ENCODE data around the gene HDAC4. TPM values are rescaled to one million over a fixed set of nuclear protein-coding genes. Genes with fewer than 3 reads are reported as not detected.

HDAC4 gene
- total and polyA plus RNA-seq, 10 of the 15 experiments (the other 5 are each of a cell fraction or from before 2014, with no cell fraction given), result 0.22 to 15.7 (median 4.8) TPM

DNA sequence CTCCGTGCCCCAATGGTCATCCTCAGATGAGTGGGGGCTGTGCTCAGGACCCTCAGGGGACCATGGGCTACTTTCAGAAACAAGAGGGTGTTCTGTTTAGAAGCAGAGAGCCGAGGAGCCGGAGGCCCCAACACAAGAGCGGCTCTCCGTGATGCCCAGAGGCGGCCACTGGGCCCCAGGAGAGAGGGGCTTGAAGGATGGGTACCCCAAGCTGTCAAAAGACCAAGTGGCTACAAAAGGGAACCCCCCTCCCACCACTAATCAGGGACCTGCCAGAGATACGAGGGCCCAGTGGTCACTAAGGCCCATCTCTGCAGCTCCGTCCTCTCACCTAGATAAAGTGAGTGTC, 93.6 kb downstream of the HDAC4 start (continued):
- no peak for TF ChIP-seq DPF2 (IDR thresholded peaks at IDR 0.05)
- TF ChIP-seq, protein P1, sequence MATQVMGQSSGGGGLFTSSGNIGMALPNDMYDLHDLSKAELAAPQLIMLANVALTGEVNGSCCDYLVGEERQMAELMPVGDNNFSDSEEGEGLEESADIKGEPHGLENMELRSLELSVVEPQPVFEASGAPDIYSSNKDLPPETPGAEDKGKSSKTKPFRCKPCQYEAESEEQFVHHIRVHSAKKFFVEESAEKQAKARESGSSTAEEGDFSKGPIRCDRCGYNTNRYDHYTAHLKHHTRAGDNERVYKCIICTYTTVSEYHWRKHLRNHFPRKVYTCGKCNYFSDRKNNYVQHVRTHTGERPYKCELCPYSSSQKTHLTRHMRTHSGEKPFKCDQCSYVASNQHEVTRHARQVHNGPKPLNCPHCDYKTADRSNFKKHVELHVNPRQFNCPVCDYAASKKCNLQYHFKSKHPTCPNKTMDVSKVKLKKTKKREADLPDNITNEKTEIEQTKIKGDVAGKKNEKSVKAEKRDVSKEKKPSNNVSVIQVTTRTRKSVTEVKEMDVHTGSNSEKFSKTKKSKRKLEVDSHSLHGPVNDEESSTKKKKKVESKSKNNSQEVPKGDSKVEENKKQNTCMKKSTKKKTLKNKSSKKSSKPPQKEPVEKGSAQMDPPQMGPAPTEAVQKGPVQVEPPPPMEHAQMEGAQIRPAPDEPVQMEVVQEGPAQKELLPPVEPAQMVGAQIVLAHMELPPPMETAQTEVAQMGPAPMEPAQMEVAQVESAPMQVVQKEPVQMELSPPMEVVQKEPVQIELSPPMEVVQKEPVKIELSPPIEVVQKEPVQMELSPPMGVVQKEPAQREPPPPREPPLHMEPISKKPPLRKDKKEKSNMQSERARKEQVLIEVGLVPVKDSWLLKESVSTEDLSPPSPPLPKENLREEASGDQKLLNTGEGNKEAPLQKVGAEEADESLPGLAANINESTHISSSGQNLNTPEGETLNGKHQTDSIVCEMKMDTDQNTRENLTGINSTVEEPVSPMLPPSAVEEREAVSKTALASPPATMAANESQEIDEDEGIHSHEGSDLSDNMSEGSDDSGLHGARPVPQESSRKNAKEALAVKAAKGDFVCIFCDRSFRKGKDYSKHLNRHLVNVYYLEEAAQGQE (IDR thresholded peaks at IDR 0.05; ENCODE audit: low read depth, low read length), result no peak

DNA sequence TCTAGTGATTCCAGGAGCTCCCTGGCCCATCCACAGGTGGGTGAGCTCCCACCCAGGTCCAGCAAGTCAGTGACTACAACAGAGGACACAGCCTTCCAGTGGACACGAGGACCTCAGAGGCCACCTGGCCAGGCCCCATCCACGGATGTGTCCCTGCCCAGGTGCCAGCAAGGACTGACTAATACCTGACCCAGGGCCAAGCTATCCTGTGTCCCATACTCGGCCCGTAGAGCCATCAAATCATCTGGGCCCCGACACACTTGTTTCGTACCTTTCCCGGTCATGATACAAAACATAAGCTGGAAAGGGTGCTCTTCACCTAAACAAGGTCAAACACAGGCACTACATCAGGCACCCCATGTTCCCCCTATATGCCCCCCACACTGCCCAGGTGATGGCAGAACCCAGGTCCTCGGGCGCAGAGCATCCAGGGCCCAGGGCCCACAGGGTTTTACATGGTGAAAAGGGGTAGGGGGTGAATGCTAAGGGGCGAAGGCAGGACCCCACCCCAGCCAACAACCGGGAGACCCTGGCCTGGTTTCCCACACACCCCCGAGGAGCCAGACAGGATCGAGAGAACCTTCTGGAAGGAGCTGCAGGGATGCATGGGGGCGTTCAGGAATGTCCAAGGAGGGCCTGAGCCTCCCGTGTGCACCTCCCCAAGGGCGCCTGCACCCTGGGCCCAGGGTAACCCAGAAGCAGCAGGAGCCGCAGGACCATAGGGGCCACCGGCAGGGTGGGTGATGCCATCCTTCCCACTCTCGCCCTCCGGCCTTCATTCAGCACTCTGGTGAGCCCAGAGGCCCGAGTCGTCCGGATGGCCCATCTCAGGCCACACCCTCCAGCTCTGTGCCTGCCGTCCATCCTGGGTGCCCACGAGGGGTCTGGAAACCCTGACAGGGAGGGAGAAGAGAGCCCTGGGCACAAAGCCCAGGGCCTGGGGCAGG, 94.3 kb downstream of the HDAC4 start:
- H3K36me3 ChIP-seq (ENCODE audit: control insufficient read depth in 2 of 2, insufficient read depth in 2 of 2, low read length in 1 of 2), result no peaks in the 10 kb centered on the region; a peak in 2 of 4 replicates
- H2AFZ ChIP-seq (ENCODE audit: control insufficient read depth, low read depth, low read length), result no peak overlapping the region
- no peak overlapping the region for H3K9ac ChIP-seq (ENCODE audit: control insufficient read depth, insufficient read depth, low read length)
- ChIA-PET CTCF (no interaction called here), SMC1A (ENCODE audit: uncharacterized antibody, unreplicated experiment) (interaction anchor here (0.6 kb wide), 1 partner anchor 481 kb away, joined by 3 read pairs; no protein-coding TSS in a partner anchor), POLR2A (no interaction called here), RAD21 (ENCODE audit: unreplicated experiment) (no interaction called here)
- no peak overlapping the region for H3K4me3 ChIP-seq
- H3K79me2 ChIP-seq (ENCODE audit: control insufficient read depth, insufficient read depth, low read length), result no peaks in the 10 kb centered on the region
- H4K20me1 ChIP-seq (ENCODE audit: control insufficient read depth, insufficient read depth), result no peaks in the 10 kb centered on the region; the same call in 1 of the 2 replicates
- peaks cover 22% of the 10 kb centered on the region for H3K4me1 ChIP-seq (ENCODE audit: control insufficient read depth, insufficient read depth, low read length)
- BruUV-seq (replicated peaks), result no TSS peak
- no peaks in the 10 kb centered on the region for H3K27me3 ChIP-seq (replicated peaks in 1 of 2; ENCODE audit: control insufficient read depth in 2 of 2, insufficient read depth in 2 of 2, low read length in 1 of 2)
- no peak overlapping the region for H3K27ac ChIP-seq (ENCODE audit: control insufficient read depth, insufficient read depth)
- FAIRE-seq (no peak), DNase-seq (ENCODE audit: low read depth, low spot score) (no peak), ATAC-seq (no peak)
- WGBS (ENCODE audit: insufficient coverage, insufficient replicate concordance, low lambda C conversion rate, missing lambda C conversion rate), result 76% methylated on average over 24 of the region's 25 CpGs
- no peak overlapping the region for H3K4me2 ChIP-seq (ENCODE audit: control insufficient read depth, insufficient read depth)
- intact Hi-C loops (cut with micrococcal nuclease; ENCODE audit: unreplicated experiment), result no loop called here
- in situ Hi-C loops (cut with MboI), result no loop called here
- no peaks in the 10 kb centered on the region for H3K9me3 ChIP-seq (replicated peaks; ENCODE audit: control insufficient read depth, insufficient read depth, low read length)
- no peak for TF ChIP-seq YY1 (IDR thresholded peaks at IDR 0.05; ENCODE audit: low read depth, low read length)
- TF ChIP-seq, protein P2, sequence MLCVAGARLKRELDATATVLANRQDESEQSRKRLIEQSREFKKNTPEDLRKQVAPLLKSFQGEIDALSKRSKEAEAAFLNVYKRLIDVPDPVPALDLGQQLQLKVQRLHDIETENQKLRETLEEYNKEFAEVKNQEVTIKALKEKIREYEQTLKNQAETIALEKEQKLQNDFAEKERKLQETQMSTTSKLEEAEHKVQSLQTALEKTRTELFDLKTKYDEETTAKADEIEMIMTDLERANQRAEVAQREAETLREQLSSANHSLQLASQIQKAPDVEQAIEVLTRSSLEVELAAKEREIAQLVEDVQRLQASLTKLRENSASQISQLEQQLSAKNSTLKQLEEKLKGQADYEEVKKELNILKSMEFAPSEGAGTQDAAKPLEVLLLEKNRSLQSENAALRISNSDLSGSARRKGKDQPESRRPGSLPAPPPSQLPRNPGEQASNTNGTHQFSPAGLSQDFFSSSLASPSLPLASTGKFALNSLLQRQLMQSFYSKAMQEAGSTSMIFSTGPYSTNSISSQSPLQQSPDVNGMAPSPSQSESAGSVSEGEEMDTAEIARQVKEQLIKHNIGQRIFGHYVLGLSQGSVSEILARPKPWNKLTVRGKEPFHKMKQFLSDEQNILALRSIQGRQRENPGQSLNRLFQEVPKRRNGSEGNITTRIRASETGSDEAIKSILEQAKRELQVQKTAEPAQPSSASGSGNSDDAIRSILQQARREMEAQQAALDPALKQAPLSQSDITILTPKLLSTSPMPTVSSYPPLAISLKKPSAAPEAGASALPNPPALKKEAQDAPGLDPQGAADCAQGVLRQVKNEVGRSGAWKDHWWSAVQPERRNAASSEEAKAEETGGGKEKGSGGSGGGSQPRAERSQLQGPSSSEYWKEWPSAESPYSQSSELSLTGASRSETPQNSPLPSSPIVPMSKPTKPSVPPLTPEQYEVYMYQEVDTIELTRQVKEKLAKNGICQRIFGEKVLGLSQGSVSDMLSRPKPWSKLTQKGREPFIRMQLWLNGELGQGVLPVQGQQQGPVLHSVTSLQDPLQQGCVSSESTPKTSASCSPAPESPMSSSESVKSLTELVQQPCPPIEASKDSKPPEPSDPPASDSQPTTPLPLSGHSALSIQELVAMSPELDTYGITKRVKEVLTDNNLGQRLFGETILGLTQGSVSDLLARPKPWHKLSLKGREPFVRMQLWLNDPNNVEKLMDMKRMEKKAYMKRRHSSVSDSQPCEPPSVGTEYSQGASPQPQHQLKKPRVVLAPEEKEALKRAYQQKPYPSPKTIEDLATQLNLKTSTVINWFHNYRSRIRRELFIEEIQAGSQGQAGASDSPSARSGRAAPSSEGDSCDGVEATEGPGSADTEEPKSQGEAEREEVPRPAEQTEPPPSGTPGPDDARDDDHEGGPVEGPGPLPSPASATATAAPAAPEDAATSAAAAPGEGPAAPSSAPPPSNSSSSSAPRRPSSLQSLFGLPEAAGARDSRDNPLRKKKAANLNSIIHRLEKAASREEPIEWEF (IDR thresholded peaks at IDR 0.05; ENCODE audit: insufficient replicate concordance, low read depth, low read length), result no peak
- TF ChIP-seq, protein P3, sequence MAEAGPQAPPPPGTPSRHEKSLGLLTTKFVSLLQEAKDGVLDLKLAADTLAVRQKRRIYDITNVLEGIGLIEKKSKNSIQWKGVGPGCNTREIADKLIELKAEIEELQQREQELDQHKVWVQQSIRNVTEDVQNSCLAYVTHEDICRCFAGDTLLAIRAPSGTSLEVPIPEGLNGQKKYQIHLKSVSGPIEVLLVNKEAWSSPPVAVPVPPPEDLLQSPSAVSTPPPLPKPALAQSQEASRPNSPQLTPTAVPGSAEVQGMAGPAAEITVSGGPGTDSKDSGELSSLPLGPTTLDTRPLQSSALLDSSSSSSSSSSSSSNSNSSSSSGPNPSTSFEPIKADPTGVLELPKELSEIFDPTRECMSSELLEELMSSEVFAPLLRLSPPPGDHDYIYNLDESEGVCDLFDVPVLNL (IDR thresholded peaks at IDR 0.05; ENCODE audit: low read depth, low read length), result no peak
- TF ChIP-seq, protein P4, sequence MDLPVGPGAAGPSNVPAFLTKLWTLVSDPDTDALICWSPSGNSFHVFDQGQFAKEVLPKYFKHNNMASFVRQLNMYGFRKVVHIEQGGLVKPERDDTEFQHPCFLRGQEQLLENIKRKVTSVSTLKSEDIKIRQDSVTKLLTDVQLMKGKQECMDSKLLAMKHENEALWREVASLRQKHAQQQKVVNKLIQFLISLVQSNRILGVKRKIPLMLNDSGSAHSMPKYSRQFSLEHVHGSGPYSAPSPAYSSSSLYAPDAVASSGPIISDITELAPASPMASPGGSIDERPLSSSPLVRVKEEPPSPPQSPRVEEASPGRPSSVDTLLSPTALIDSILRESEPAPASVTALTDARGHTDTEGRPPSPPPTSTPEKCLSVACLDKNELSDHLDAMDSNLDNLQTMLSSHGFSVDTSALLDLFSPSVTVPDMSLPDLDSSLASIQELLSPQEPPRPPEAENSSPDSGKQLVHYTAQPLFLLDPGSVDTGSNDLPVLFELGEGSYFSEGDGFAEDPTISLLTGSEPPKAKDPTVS (IDR thresholded peaks at IDR 0.05; ENCODE audit: low read depth, low read length), result no peak

Measured in GM12878 (cell line).